LNCAP (cell line): ENCODE data around the gene GCNA.

Experiments used
- TF ChIP-seq, protein P1 (sequence below): fragments of 450-650 bp; IDR thresholded peaks from 2 replicates; pipeline ENCODE4 v1.5.1; 2017; ENCODE audit warnings: mild to moderate bottlenecking

The GCNA gene

DNA sequence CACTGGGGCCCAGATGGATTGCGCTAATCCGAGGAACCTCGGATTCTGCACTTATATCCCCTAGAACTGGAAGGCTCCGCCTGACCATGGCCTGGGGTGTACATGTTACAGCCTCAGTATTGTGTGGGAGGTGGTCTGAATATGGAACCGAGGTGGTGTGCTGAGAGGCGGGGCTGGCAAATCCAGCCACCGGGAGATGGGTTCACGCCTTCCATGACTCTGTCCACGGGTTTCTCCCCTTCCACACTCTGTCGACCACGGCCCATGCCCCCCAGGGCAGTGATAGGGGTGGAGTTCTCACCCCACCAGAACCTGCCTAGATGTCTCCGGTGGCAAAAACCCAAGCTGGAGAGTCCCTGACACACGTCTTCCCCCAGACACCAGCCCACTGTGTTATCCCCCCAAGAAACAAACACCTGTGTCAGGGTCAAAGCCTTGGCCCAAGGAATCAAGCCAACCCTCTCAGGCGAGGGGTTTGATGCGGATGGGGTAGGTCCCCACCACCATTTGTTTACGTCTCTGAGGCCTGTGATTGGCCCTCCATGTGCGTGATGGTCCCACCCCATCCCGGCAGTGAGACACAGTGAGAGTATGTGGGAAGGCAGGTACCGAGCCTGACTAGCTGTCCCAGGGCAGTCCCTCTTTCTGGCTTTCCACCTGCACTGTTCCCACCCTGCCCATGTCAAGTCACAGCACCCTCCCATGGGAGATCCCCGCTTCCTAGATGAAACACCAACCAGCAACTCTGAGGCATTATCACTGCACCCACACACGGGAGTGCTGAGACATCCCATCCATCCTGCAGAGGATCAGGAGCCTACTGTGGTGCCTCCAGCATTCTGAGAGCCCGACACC lies 82.6 kb downstream of the GCNA start:
- TF ChIP-seq, protein P1, sequence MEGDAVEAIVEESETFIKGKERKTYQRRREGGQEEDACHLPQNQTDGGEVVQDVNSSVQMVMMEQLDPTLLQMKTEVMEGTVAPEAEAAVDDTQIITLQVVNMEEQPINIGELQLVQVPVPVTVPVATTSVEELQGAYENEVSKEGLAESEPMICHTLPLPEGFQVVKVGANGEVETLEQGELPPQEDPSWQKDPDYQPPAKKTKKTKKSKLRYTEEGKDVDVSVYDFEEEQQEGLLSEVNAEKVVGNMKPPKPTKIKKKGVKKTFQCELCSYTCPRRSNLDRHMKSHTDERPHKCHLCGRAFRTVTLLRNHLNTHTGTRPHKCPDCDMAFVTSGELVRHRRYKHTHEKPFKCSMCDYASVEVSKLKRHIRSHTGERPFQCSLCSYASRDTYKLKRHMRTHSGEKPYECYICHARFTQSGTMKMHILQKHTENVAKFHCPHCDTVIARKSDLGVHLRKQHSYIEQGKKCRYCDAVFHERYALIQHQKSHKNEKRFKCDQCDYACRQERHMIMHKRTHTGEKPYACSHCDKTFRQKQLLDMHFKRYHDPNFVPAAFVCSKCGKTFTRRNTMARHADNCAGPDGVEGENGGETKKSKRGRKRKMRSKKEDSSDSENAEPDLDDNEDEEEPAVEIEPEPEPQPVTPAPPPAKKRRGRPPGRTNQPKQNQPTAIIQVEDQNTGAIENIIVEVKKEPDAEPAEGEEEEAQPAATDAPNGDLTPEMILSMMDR: no peak

GRCh38 chrX:71661919-71662318 lies 83.7 kb downstream of the GCNA start:
- TF ChIP-seq, protein P1: no peak
